Mesenteric fat pad (tissue), 1 donor: ENCODE results near the gene BBS9. TPM values are rescaled to one million over a fixed set of nuclear protein-coding genes. Genes with fewer than 3 reads are reported as not detected.
"Not testable (repeated sequence)": the region's sequence is repeated elsewhere in the genome, so short reads cannot be mapped to it uniquely, and the experiment has no call there.

Source experiments
- DNase-seq: peaks from one replicate; pipeline ENCODE4 v3.0.0-alpha.2; 2020; ENCODE audit warnings: low spot score
- total RNA-seq: library from RNA; stranded (reverse); fragmentation: NEBNext Ultra II Directional; extraction: Animal tissue kit (Norgen Biotek cat#: 25700); gene quantifications from one replicate; pipeline ENCODE4 v1.2.1, GENCODE V29; 2021
- donor health status: DM: yes; HTN: yes; CAD: no.

Gene BBS9
- total RNA-seq, 1 donor from 2014 or later = 15.9 TPM

GRCh38 chr7:33273356-33273755, 144.0 kb downstream of the BBS9 start:
- DNase-seq = no peak

GRCh38 chr7:33276325-33276724, 147.0 kb downstream of the BBS9 start:
- DNase-seq = no peak

GRCh38 chr7:33276729-33277128, 147.4 kb downstream of the BBS9 start:
- DNase-seq = no peak

GRCh38 chr7:33278095-33278494, 148.7 kb downstream of the BBS9 start:
- DNase-seq = no peak

GRCh38 chr7:33286501-33286900, 157.1 kb downstream of the BBS9 start:
- DNase-seq = no peak

- DNase-seq = no peak
Observed at GRCh38 chr7:33287738-33288137, 158.4 kb downstream of the BBS9 start.

GRCh38 chr7:33298848-33299247, 169.5 kb downstream of the BBS9 start:
- no peak for DNase-seq

- DNase-seq = no peak
Observed at GRCh38 chr7:33299425-33299824, 170.1 kb downstream of the BBS9 start.

GRCh38 chr7:33300131-33300530, 170.8 kb downstream of the BBS9 start:
- no peak for DNase-seq

- no peak for DNase-seq
Observed at GRCh38 chr7:33300742-33301141, 171.4 kb downstream of the BBS9 start.

- DNase-seq = not testable (repeated sequence)
Observed at GRCh38 chr7:33303978-33304557, 174.7 kb downstream of the BBS9 start.

- no peak for DNase-seq
Observed at GRCh38 chr7:33307205-33307604, 177.8 kb downstream of the BBS9 start.

GRCh38 chr7:33310546-33310945, 181.2 kb downstream of the BBS9 start:
- DNase-seq = no peak

- no peak for DNase-seq
Observed at GRCh38 chr7:33325754-33326484, 196.6 kb downstream of the BBS9 start.

- DNase-seq = no peak
Observed at GRCh38 chr7:33326485-33326848, 197.1 kb downstream of the BBS9 start.

GRCh38 chr7:33327427-33327826, 198.1 kb downstream of the BBS9 start:
- DNase-seq = no peak

- DNase-seq = no peak
Observed at GRCh38 chr7:33334349-33334748, 205.0 kb downstream of the BBS9 start.

- no peak for DNase-seq
Observed at GRCh38 chr7:33336820-33337219, 207.5 kb downstream of the BBS9 start.

- DNase-seq = no peak
Observed at GRCh38 chr7:33339074-33339790, 209.9 kb downstream of the BBS9 start.

- DNase-seq = no peak
Observed at GRCh38 chr7:33346055-33346454, 216.7 kb downstream of the BBS9 start.

- no peak for DNase-seq
Observed at GRCh38 chr7:33350577-33350976, 221.2 kb downstream of the BBS9 start.

- no peak for DNase-seq
Observed at GRCh38 chr7:33351709-33352108, 222.3 kb downstream of the BBS9 start.

GRCh38 chr7:33354201-33354600, 224.8 kb downstream of the BBS9 start:
- no peak for DNase-seq
